K562 (cell line): ENCODE data around the gene SLC26A1. TPM values are rescaled to one million over a fixed set of nuclear protein-coding genes. Genes with fewer than 3 reads are reported as not detected.

Source experiments
- ATAC-seq: fragments of 200-7000 bp; cut with Tn5 transposase; 3 replicates; pipeline ENCODE4 v1.9.1; 2020; ENCODE audit warnings: moderate library complexity
- BruUV-seq: library from RNA; stranded (reverse); fragments of 400-500 nt; replicated peaks from 2 replicates; lab custom pipeline; 2021; lab: Mats Ljungman, UMichigan
- CTCF ChIA-PET: fragments of 300-600 bp; formaldehyde crosslinking; extraction: SDS; loops from one replicate; lab custom pipeline; 2021; ENCODE audit warnings: low intra/inter-chr PET ratio; lab: Yijun Ruan, JAX
- POLR2A ChIA-PET: fragments of 300-600, 350-650 bp; sonication (Branson Sonifier 250); formaldehyde crosslinking; extraction: SDS; loops from one replicate; lab custom pipeline; 2021; ENCODE audit warnings: antibody characterized with exemption, inconsistent platforms; lab: Yijun Ruan, JAX
- DNase-seq, 4 experiments: peaks; one replicate each; pipeline versions ENCODE4 v3.0.0 to v3.0.0-alpha.2; 2011 to 2018; ENCODE audit warnings: low spot score in 3 of 4, mixed read lengths in 3 of 4; ENCODE audit errors: extremely low read depth in 1 of 4
- FAIRE-seq: peaks from 2 replicates; lab custom pipeline; 2011; peaks lifted over from hg19 to GRCh38; lab: Jason Lieb, UNC
- H2AFZ ChIP-seq: 2 replicates; pipeline ENCODE4 v1.6.0; 2011; ENCODE audit warnings: low read depth, low read length, control low read depth, inconsistent platforms
- H3K27ac ChIP-seq: fragments of 200-600 bp; 3 replicates; pipeline ENCODE4 v1.8.0; 2011; ENCODE audit warnings: low read depth, mild to moderate bottlenecking, control low read depth, inconsistent platforms, low read length, moderate library complexity, mixed read lengths; ENCODE audit errors: extremely low read depth
- H3K27me3 ChIP-seq, 2 experiments: fragments of 300-600 bp in 1 of 2; 2 replicates in 1 of 2; 3 replicates in 1 of 2; pipeline versions ENCODE4 v1.6.0 to v1.8.0; 2011; ENCODE audit warnings: inconsistent platforms in 2 of 2, low read length in 2 of 2, mild to moderate bottlenecking in 1 of 2, mixed read lengths in 1 of 2, moderate library complexity in 1 of 2; ENCODE audit not compliant: control insufficient read depth in 2 of 2, insufficient read depth in 2 of 2
- H3K36me3 ChIP-seq: fragments of 300-600 bp; 3 replicates; pipeline ENCODE4 v1.8.0; 2011; ENCODE audit warnings: mild to moderate bottlenecking, low read length, inconsistent platforms; ENCODE audit not compliant: control insufficient read depth, insufficient read depth
- H3K4me1 ChIP-seq, 2 experiments: fragments of 200-600 bp in 1 of 2; replicated peaks in 1 of 2; 2 replicates in 1 of 2; 3 replicates in 1 of 2; pipeline versions ENCODE4 v1.5.1 to v1.8.0; 2011; ENCODE audit warnings: inconsistent platforms in 2 of 2, low read length in 2 of 2, mild to moderate bottlenecking in 1 of 2, mixed read lengths in 1 of 2, moderate library complexity in 1 of 2; ENCODE audit not compliant: control insufficient read depth in 2 of 2, insufficient read depth in 2 of 2
- H3K4me2 ChIP-seq: 2 replicates; pipeline ENCODE4 v1.6.1; 2011; ENCODE audit warnings: low read length, control low read depth, inconsistent platforms, mixed read lengths; ENCODE audit not compliant: insufficient read depth
- H3K4me3 ChIP-seq: fragments of 200-600 bp; sonication (generic), shearing (Covaris generic); 2 replicates; pipeline ENCODE4 v1.5.1; 2016; ENCODE audit warnings: control low read depth, inconsistent platforms
- H3K79me2 ChIP-seq: fragments of 200-600 bp; 3 replicates; pipeline ENCODE4 v1.8.0; 2011; ENCODE audit warnings: low read length, inconsistent platforms; ENCODE audit not compliant: control insufficient read depth, insufficient read depth
- H3K9ac ChIP-seq, 2 experiments: 2 replicates each; pipeline versions ENCODE4 v1.6.0 to v1.6.1; 2011; ENCODE audit warnings: low read depth in 2 of 2, low read length in 2 of 2, control low read depth in 1 of 2, inconsistent platforms in 1 of 2, mild to moderate bottlenecking in 1 of 2, mixed read lengths in 1 of 2; ENCODE audit not compliant: insufficient read depth in 1 of 2
- H3K9me1 ChIP-seq: one replicate; pipeline ENCODE4 v1.6.0; 2011; ENCODE audit warnings: inconsistent platforms, mild to moderate bottlenecking, low read length, moderate library complexity; ENCODE audit not compliant: control insufficient read depth, insufficient read depth
- H3K9me3 ChIP-seq: replicated peaks from 2 replicates; pipeline ENCODE4 v1.5.1; 2011; ENCODE audit warnings: low read depth, low read length, inconsistent platforms; ENCODE audit not compliant: control insufficient read depth, insufficient read depth
- H4K20me1 ChIP-seq: replicated peaks from 2 replicates; pipeline ENCODE4 v1.6.1; 2011; ENCODE audit warnings: low read length, inconsistent platforms, mixed read lengths; ENCODE audit not compliant: control insufficient read depth, insufficient read depth
- EZH2 ChIP-seq: IDR thresholded peaks from 2 replicates; pipeline ENCODE4 v1.6.1; 2012; ENCODE audit warnings: low read depth, mild to moderate bottlenecking, inconsistent platforms, low read length, borderline replicate concordance
- FOS ChIP-seq: IDR thresholded peaks from 3 replicates; pipeline ENCODE4 v1.6.1; 2011; ENCODE audit not compliant: insufficient read length; ENCODE audit errors: extremely low read depth
- HMGN3 ChIP-seq: IDR thresholded peaks from 2 replicates; pipeline ENCODE4 v1.6.1; 2011; ENCODE audit warnings: borderline replicate concordance, low read depth, mild to moderate bottlenecking, mixed read lengths, low read length; ENCODE audit not compliant: insufficient read length; ENCODE audit errors: extremely low read depth
- KLF10 ChIP-seq: fragments of 250-450 bp; sonication (Bioruptor Pico); IDR thresholded peaks from 2 replicates; pipeline ENCODE4 v1.6.1; 2021; ENCODE audit warnings: matching md5 sums
- MYBL2 ChIP-seq, 2 experiments: fragments of 450-650 bp in 1 of 2; sonication (generic) in 1 of 2; formaldehyde crosslinking in 1 of 2; IDR thresholded peaks; 2 replicates each; pipeline versions ENCODE4 v1.6.1 to v1.8.1; 2017 to 2022; ENCODE audit warnings: borderline replicate concordance in 1 of 2, inconsistent platforms in 1 of 2, low read depth in 1 of 2, mild to moderate bottlenecking in 1 of 2, missing genetic modification reagents in 1 of 2, moderate library complexity in 1 of 2
- NEUROD1 ChIP-seq: fragments of 150-350 bp; IDR thresholded peaks from 2 replicates; pipeline ENCODE4 v1.6.1; 2014; ENCODE audit warnings: borderline replicate concordance, low read length, low read depth; ENCODE audit not compliant: partially characterized antibody
- PHF8 ChIP-seq: fragments of 200-600 bp; sonication (generic); IDR thresholded peaks from 2 replicates; pipeline ENCODE4 v1.6.1; 2012; ENCODE audit warnings: mixed run types, mild to moderate bottlenecking, inconsistent platforms, low read length, moderate library complexity, borderline replicate concordance
- POLR3G ChIP-seq: IDR thresholded peaks from 2 replicates; pipeline ENCODE4 v1.6.1; 2011; ENCODE audit not compliant: insufficient read length, insufficient replicate concordance; ENCODE audit errors: extremely low read depth
- PTRF ChIP-seq: fragments of 450-650 bp; IDR thresholded peaks from 2 replicates; pipeline ENCODE4 v1.6.1; 2016; ENCODE audit warnings: mild to moderate bottlenecking, missing genetic modification characterization, missing compliant biosample characterization
- REST ChIP-seq, 2 experiments: fragments of 450-650 bp; formaldehyde crosslinking in 1 of 2; IDR thresholded peaks; 2 replicates each; pipeline versions ENCODE4 v1.4.0 to v1.6.1; 2014 to 2020; ENCODE audit warnings: mild to moderate bottlenecking in 2 of 2, borderline replicate concordance in 1 of 2, low read depth in 1 of 2
- STAT5A ChIP-seq: IDR thresholded peaks from 2 replicates; pipeline ENCODE4 v1.6.1; 2012; ENCODE audit warnings: low read length, inconsistent platforms, borderline replicate concordance
- TEAD2 ChIP-seq: fragments of 450-650 bp; IDR thresholded peaks from 2 replicates; pipeline ENCODE4 v1.6.1; 2016; ENCODE audit warnings: missing genetic modification characterization, control low read depth, missing compliant biosample characterization
- ZNF263 ChIP-seq: sonication (generic); formaldehyde crosslinking; IDR thresholded peaks from 2 replicates; pipeline ENCODE4 v1.8.0; 2022; ENCODE audit warnings: mild to moderate bottlenecking, missing genetic modification reagents, borderline replicate concordance
- ZNF436 ChIP-seq: fragments of 250-450, 450-650 bp; sonication (Bioruptor Pico); formaldehyde crosslinking; IDR thresholded peaks from 2 replicates; pipeline ENCODE4 v1.7.0; 2020; ENCODE audit warnings: mild to moderate bottlenecking
- WGBS: fragments of 100-300 bp; shearing (Covaris generic); methylation state at CpG from one replicate; pipeline ENCODE4 v1.1.6; 2016; ENCODE audit warnings: low coverage, mixed read lengths; ENCODE audit not compliant: insufficient coverage; ENCODE audit errors: missing lambda C conversion rate; 5-methylcytosine and 5-hydroxymethylcytosine counted together
- in situ Hi-C: fragments of 300-500 bp; cut with MboI; formaldehyde crosslinking; loops from 4 replicates; pipeline ENCODE4 v1.15.0; 2018; ENCODE audit warnings: inconsistent platforms, mixed read lengths
- intact Hi-C: fragments of 100-400 bp; cut with micrococcal nuclease; formaldehyde crosslinking; loops from 2 replicates; pipeline ENCODE4 v1.14.2; 2022
- polyA plus RNA-seq, 8 experiments: library from polyadenylated mRNA; depleted of rRNA in 4 of 8; stranded (reverse) in 5 of 8; unstranded in 3 of 8; fragments of >200 nt; fragmentation: Nextera tagmentation in 2 of 8; fragmentation: Illumina TruSeq in 1 of 8; extraction: Ambion mirVana in 2 of 8; extraction: Trizol in 1 of 8; gene quantifications; 2 replicates each; pipeline versions ENCODE4 v1.2.1 to v1.2.3, GENCODE V29; 2011 to 2014; ENCODE audit warnings: inconsistent platforms in 1 of 8, missing spikeins in 1 of 8
- total RNA-seq, 7 experiments: library from RNA; depleted of rRNA in 6 of 7; stranded (reverse); fragments of >200 nt in 6 of 7; fragmentation: Illumina TruSeq in 2 of 7; extraction: Trizol in 2 of 7; gene quantifications; 2 replicates each; pipeline versions ENCODE4 v1.2.1 to v1.2.3, GENCODE V29; 2011 to 2021; ENCODE audit warnings: low replicate concordance in 1 of 7

Gene SLC26A1
- total and polyA plus RNA-seq, 9 of the 15 experiments (the other 6 are each of a cell fraction or from before 2014, with no cell fraction given): 0.11 to 4.2 (median 0.95) TPM

- Histone ChIP-seq H3K4me1 (peaks cover 3 to 93% of the 10 kb centered on the region in 2 experiments; a peak in 4 of 5 replicates), H3K27ac (no peak overlapping the region), H3K4me3 (no peak overlapping the region), H3K27me3 (0 out of 5 replicates have a peak, but pooled peaks cover 0 to 6% of the 10 kb centered on the region in 2 experiments), H3K9ac (no peak overlapping the region; a peak in 1 of 4 replicates), H4K20me1 (no peaks in the 10 kb centered on the region), H3K36me3 (no peaks in the 10 kb centered on the region), H2AFZ (no peak overlapping the region), H3K9me1 (no peaks in the 10 kb centered on the region), H3K9me3 (no peaks in the 10 kb centered on the region), H3K4me2 (no peak overlapping the region), H3K79me2 (no peaks in the 10 kb centered on the region)
- 14% methylated on average over 10 of the region's 10 CpGs for WGBS
- ChIA-PET CTCF (no interaction called here), POLR2A (interaction anchor here (0.7 kb wide), 1 partner anchor 23 kb away, joined by 3 read pairs; no protein-coding TSS in a partner anchor)
- ATAC-seq (no peak), DNase-seq (no peak), FAIRE-seq (no peak)
- in situ Hi-C loops: no loop called here
- intact Hi-C loops: no loop called here
- no TSS peak for BruUV-seq
- TF ChIP-seq PHF8: no peak
- TF ChIP-seq HMGN3: no peak
- no peak for TF ChIP-seq REST (IDR thresholded peaks at IDR 0.05; ENCODE audit: borderline replicate concordance)
- TF ChIP-seq REST (CRISPR knock-in tag; IDR thresholded peaks at IDR 0.05; ENCODE audit: low read depth): no peak
- no peak for TF ChIP-seq ZNF436 (CRISPR knock-in tag)
- no peak for TF ChIP-seq STAT5A
- TF ChIP-seq FOS: no peak
- TF ChIP-seq PTRF (tag): no peak
- TF ChIP-seq POLR3G: no peak
- TF ChIP-seq MYBL2 (IDR thresholded peaks at IDR 0.05; ENCODE audit: low read depth): no peak
- no peak for TF ChIP-seq MYBL2 (CRISPR knock-in tag; IDR thresholded peaks at IDR 0.05; ENCODE audit: borderline replicate concordance)
- TF ChIP-seq TEAD2 (tag): no peak
- TF ChIP-seq KLF10 (CRISPR knock-in tag): no peak
- no peak for TF ChIP-seq EZH2
- no peak for TF ChIP-seq NEUROD1
- TF ChIP-seq ZNF263 (CRISPR knock-in tag): no peak
Observed at GRCh38 chr4:1032861-1033260, 39.7 kb upstream of the SLC26A1 start.
